H4 (cell line): ENCODE data around the gene MGLL. TPM values are rescaled to one million over a fixed set of nuclear protein-coding genes. Genes with fewer than 3 reads are reported as not detected.

Experiments
- DNase-seq: peaks from one replicate; pipeline ENCODE4 v3.0.0-alpha.2; 2015; ENCODE audit warnings: low spot score
- total RNA-seq: library from RNA; depleted of rRNA; stranded (reverse); fragments of >200 nt; shearing (Covaris generic); gene quantifications from 2 replicates; pipeline ENCODE4 v1.2.3, GENCODE V29; 2014

Gene MGLL
- total RNA-seq, 1 experiment from 2014 or later: 2.1 TPM

DNA sequence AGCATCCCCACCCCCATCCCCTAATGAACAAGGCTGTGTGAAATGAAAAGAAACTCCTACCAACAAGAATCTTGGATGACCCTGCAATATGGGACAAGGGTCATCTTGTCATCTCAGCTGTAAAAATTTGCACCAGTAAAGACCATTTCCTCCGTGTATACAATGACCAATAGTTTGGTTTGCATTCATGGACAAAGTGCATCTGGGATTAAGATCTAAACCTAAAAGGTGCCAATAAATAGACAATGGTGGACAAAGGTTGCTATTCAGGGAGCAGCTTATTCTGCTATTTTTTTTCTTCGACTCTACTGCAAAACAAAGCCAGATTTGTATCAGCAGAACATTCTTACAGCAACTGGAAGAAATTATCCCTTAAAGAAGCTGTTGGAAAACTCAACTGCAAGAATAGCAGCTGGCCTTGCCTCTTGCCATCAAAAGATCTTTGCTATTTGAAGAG lies 8.0 kb downstream of the MGLL start:
- DNase-seq: no peak

DNA sequence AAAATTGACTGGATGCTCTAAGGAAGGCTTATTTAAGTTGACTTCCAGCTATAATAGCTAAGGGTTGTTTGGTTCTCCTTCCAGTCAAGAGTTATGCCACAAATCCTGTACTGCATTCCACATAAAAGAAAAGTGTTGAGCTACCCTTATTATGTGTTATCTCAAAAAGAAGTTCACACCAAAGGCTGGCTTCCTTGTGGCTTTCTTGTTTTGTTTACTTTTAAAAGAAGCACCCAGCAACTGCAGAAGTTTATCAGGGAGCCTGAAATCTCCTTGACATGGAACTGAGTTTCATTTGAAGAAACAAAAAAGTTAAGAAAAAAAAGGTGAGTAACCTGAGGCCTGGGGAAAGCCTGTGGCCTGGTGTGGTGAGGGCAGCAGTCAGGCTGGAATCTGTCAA lies 10.2 kb downstream of the MGLL start:
- no peak for DNase-seq

GRCh38 chr3:127811717-127812116 lies 10.6 kb downstream of the MGLL start:
- no peak for DNase-seq

- no peak for DNase-seq
Measured at GRCh38 chr3:127809611-127810010, 12.7 kb downstream of the MGLL start.

DNA sequence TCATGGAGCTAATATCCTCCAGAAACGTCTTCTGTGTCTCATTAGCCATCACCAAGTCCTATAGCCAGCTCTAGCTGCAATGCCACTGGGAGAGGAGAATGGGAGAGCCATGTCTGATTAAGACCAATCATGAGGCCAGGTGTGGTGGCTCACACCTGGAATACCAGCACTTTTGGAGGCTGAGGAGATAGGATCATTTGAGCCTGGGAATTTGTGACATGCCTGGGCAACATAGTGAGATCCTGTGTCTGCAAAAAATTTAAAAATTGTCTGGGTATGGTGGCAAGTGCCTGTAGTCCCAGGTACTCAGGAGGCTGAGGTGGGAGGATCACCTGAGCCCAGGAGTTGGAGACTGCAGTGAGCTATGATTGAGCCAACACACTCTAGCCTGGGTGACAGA lies 13.1 kb downstream of the MGLL start:
- no peak for DNase-seq

DNA sequence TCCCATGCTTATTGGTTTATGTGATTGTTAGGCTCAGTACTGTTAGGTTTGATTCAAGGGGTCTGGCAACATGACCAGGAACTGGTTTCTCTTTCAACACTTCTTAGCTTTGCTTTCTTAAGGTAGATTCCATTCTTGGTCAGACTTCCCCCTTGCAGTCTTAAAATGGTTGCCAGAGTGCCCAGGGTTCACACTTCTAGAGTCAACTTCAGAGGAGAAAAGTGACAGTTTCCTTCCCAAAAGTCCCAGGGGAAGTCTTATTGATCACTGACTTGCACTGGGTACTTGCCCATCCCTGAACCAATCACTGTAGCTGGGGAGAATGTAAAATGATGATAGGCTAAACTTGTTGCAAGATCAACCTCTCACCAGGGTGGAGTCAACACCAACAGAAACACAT lies 14.1 kb downstream of the MGLL start:
- no peak for DNase-seq

GRCh38 chr3:127805026-127805753 lies 17.1 kb downstream of the MGLL start:
- no peak for DNase-seq

DNA sequence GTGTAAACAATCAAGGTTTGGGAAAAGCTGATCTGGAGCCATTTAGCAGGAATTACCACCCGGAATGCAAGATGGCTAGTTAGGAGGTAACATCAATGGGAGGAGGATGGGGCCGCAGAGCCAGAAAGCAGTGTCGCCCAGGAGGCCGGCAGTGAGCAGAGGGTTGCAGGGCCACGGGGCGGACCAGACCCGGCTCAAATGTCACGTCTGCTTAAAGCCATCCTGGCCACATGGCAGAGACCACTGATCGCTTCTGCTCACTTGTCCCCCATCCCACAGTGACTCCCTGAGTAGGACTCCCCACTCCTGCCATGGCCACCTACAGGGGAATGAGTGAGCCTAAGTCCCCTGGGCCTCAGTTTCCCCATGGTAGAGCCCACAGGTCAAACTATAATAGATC lies 18.2 kb downstream of the MGLL start:
- DNase-seq: no peak

DNA sequence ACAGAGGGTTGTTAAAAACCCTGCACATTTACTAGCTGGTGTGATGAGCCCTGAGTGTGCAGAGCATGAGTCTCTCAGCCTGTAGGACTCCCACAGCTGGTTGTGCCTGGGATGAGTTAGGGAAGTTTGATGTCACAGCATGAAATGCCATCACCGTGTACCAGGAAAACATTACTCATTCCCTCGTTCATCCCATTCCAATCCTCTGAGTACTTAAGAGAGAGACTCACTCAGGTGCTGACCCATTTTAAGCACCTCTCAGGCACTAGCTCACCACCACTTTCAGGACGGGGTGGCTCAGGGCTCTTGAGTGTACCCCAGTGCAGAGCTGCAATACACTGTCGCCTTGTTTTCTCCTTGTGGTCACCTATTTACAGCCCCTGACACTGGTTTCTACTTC lies 18.7 kb downstream of the MGLL start:
- DNase-seq: peak; percentile 46

GRCh38 chr3:127802606-127803005 lies 19.7 kb downstream of the MGLL start:
- DNase-seq: no peak

GRCh38 chr3:127801731-127802313 lies 20.5 kb downstream of the MGLL start:
- no peak for DNase-seq

DNA sequence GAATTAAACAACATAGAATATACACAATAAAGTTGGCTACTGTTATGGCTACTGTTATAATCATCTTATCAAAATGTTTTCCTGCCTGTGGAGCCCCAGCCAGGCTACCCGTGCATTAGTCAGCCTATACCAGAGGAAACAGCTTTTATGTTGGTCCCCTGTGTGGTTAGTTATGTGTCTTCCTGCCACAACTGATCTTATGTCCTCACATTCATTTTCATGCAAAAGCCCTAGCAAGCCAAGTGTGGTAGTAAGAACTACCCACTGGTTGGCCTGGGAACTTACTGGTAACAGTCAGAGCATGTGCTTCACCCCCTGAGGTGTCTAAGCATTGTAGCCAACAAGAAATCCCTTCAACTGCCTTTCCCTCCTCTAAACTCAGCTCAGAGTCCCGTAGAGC lies 21.8 kb downstream of the MGLL start:
- no peak for DNase-seq

DNA sequence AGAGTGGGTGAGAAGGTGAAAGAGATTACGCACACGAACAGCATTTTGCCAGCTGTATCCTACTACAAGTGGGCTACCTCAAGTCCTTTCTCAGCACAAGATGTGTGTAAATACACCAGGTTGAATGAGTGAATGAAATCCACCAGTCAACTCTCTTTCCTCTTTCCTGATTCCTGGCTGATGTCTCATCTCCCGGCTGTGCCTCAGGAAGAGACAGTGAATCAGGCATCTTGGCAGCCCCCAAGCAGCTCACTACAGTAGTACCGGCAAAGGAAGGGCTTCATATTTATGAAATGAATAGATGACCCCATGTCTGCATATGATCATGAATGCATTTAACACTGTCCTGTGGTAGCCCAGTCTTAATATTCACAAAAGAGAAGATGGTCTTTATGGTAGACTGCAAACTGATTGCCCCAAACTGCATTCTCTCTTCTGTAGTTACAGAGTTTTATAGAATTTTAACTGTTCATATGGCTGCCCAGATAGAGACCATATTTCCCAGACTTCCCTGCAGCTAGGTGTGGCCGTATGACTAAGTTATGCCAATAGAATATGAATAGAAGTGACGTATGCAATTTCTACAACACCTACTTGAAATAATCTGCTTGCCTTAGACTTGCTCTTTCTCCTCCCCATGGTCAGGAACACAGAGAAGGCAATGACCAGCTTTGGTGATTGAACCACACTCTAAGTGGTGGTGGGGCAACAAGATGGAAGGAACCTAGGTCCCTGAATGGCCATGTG lies 22.7 kb downstream of the MGLL start:
- no peak for DNase-seq

- no peak for DNase-seq
Measured at GRCh38 chr3:127798716-127799115, 23.6 kb downstream of the MGLL start.

GRCh38 chr3:127796831-127797150 lies 25.5 kb downstream of the MGLL start:
- no peak for DNase-seq

DNA sequence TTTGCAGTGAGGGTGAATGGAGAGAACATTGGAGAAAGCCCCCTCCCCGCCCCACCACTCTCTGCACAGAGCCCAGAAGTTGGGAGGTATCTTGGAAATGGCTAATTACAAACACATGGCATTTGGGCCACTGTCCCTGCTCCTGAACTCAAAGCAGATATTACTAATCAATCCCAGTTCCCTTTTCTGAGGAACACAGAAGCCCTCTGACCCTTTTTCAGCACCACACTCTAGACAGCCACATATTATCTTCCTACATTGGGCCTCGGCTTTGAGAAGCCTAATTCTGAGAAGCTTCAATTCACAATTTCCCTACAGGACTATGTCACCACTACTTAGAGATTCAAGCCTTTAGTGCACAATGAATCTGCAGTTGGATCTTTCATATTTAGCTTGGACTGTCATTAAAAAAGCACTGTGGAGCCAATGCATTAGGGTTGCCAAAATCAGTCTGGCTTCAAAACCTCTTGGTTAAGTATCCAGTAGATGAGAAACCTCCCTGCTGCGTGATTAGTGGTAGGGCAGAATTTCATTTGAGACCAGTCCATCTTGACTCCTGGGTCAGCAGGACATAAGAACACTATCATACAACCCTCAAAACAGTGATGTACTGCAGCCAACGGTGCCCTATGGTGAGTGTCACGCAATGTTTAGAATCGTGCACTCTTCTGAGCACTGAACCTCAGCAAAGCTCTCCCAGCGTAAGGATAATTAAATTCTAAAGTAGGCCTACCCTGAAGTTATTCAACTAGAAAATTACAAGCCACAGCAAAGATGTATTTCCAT lies 26.1 kb downstream of the MGLL start:
- no peak for DNase-seq

DNA sequence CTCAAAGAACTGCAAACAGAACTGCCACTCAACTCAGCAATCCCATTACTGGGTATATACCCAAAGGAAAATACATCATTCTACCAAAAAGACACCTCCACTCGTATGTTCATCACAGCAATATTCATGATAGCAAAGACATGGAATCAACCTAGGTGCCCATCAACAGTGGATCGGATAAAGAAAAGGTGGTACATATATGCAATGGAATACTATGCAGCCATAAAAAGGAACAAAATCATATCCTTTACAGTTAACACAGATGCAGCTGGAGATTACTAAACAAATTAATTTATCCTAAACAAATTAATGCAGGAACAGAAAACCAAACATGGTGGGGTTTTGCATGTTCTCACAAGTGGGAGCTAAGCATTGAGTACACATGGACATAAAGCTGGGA lies 27.3 kb downstream of the MGLL start:
- no peak for DNase-seq

GRCh38 chr3:127794402-127794801 lies 27.9 kb downstream of the MGLL start:
- DNase-seq: no peak

- DNase-seq: peak; percentile 82
Measured at GRCh38 chr3:127792541-127793292, 29.6 kb downstream of the MGLL start.

- DNase-seq: peak; percentile 94
Measured at GRCh38 chr3:127791221-127791913, 30.9 kb downstream of the MGLL start.

DNA sequence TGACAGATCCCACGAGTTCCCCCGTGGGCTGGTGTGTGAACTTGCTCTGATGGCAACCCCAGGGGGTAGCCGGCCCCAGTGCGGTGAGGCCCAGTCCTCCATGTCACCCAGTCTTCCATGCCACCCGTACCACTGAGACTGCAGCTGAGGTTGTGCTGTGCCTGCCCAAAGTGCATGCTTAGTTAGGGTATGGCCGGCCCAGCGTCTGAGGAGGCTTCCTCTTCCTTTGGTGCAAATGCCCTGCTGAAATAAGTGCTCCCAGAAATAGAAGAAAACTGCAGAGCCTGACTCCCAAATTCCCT lies 31.5 kb downstream of the MGLL start:
- no peak for DNase-seq
